Naive thymus-derived CD4-positive, alpha-beta T cell (primary cell): ENCODE data around the gene NCK1. TPM values are rescaled to one million over a fixed set of nuclear protein-coding genes. Genes with fewer than 3 reads are reported as not detected.

Experiments used
- ATAC-seq: fragments of 150-1000 bp; cut with Tn5 transposase; 2 replicates; pipeline ENCODE4 v1.10.0; 2021; ENCODE audit warnings: mild to moderate bottlenecking, moderate library complexity
- CTCF ChIA-PET: fragments of 350-600 bp; sonication (Branson Sonifier 250); formaldehyde crosslinking; loops from one replicate; lab custom pipeline; 2021; ENCODE audit warnings: antibody characterized with exemption; lab: Charles Lee
- POLR2A ChIA-PET: fragments of 350-600 bp; sonication (Branson Sonifier 250); formaldehyde crosslinking; loops from one replicate; lab custom pipeline; 2021; ENCODE audit warnings: antibody characterized with exemption, inconsistent platforms; lab: Charles Lee
- DNase-seq, 9 donors: peaks; one replicate each; pipeline versions ENCODE4 v3.0.0 to v3.0.0-alpha.2; 2020 to 2022; ENCODE audit warnings: mixed read lengths in 1 of 9
- H3K27ac ChIP-seq: one replicate; pipeline ENCODE4 v1.7.0; 2013; ENCODE audit warnings: mild to moderate bottlenecking, low read depth, low read length, moderate library complexity
- H3K27me3 ChIP-seq, 2 donors: one replicate each; pipeline ENCODE4 v1.7.0; 2013; ENCODE audit warnings: low read length in 2 of 2, mild to moderate bottlenecking in 2 of 2, moderate library complexity in 2 of 2; ENCODE audit not compliant: control insufficient read depth in 2 of 2, insufficient read depth in 2 of 2
- H3K36me3 ChIP-seq, 3 experiments: 1 replicate in 2 of 3; 2 replicates in 1 of 3; pipeline ENCODE4 v1.7.0; 2013; ENCODE audit warnings: low read length in 3 of 3, mild to moderate bottlenecking in 3 of 3, moderate library complexity in 1 of 3; ENCODE audit not compliant: insufficient read depth in 3 of 3, control insufficient read depth in 2 of 3
- H3K4me1 ChIP-seq, 2 donors: one replicate each; pipeline ENCODE4 v1.7.0; 2013; ENCODE audit warnings: low read length in 2 of 2, mild to moderate bottlenecking in 2 of 2, moderate library complexity in 1 of 2; ENCODE audit not compliant: control insufficient read depth in 2 of 2, insufficient read depth in 2 of 2
- H3K4me3 ChIP-seq: 2 replicates; pipeline ENCODE4 v1.7.0; 2013; ENCODE audit warnings: mild to moderate bottlenecking, low read length
- H3K9me3 ChIP-seq, 3 experiments: 1 replicate in 2 of 3; 2 replicates in 1 of 3; pipeline ENCODE4 v1.7.0; 2013; ENCODE audit warnings: low read length in 3 of 3; ENCODE audit not compliant: control insufficient read depth in 2 of 3
- H3K27ac Mint-ChIP-seq, 9 donors: one replicate each; pipeline ENCODE4 v1.8.0; 2020 to 2022; ENCODE audit warnings: mixed read lengths in 9 of 9, mild to moderate bottlenecking in 8 of 9, moderate library complexity in 5 of 9, inconsistent platforms in 2 of 9
- H3K27me3 Mint-ChIP-seq, 5 donors: one replicate each; pipeline ENCODE4 v1.8.0; 2021 to 2022; ENCODE audit warnings: mixed read lengths in 5 of 5, mild to moderate bottlenecking in 1 of 5
- H3K36me3 Mint-ChIP-seq, 5 donors: one replicate each; pipeline ENCODE4 v1.8.0; 2020 to 2022; ENCODE audit warnings: mixed read lengths in 5 of 5, mild to moderate bottlenecking in 3 of 5, inconsistent platforms in 1 of 5
- H3K4me1 Mint-ChIP-seq, 7 donors: one replicate each; pipeline ENCODE4 v1.8.0; 2020 to 2022; ENCODE audit warnings: mixed read lengths in 7 of 7, mild to moderate bottlenecking in 3 of 7, inconsistent platforms in 1 of 7
- H3K4me3 Mint-ChIP-seq, 10 donors: one replicate each; pipeline ENCODE4 v1.8.0; 2020 to 2022; ENCODE audit warnings: mild to moderate bottlenecking in 10 of 10, mixed read lengths in 10 of 10, moderate library complexity in 6 of 10, inconsistent platforms in 2 of 10
- H3K9me3 Mint-ChIP-seq, 11 donors: one replicate each; pipeline ENCODE4 v1.8.0; 2020 to 2022; ENCODE audit warnings: mixed read lengths in 11 of 11, mild to moderate bottlenecking in 4 of 11, inconsistent platforms in 1 of 11, moderate library complexity in 1 of 11
- intact Hi-C, 2 donors: fragments of 100-400 bp; cut with micrococcal nuclease; formaldehyde crosslinking; loops; one replicate each; pipeline ENCODE4 v1.15.1; 2023
- polyA plus RNA-seq, 2 donors: library from polyadenylated mRNA; unstranded; fragments of 300-500 nt; fragmentation: Illumina TruSeq; gene quantifications; one replicate each; pipeline ENCODE4 v1.2.3, GENCODE V29; 2021
- total RNA-seq, 6 experiments: library from RNA in 5 of 6; stranded (reverse) in 5 of 6; gene quantifications; 1 replicate in 5 of 6; 2 replicates in 1 of 6; pipeline ENCODE4 v1.2.3 and lab custom pipeline; 2021 to 2026

Gene NCK1
- total and polyA plus RNA-seq, 7 experiments from 2014 or later, result 39.1 to 59.6 (median 47.3) TPM

DNA sequence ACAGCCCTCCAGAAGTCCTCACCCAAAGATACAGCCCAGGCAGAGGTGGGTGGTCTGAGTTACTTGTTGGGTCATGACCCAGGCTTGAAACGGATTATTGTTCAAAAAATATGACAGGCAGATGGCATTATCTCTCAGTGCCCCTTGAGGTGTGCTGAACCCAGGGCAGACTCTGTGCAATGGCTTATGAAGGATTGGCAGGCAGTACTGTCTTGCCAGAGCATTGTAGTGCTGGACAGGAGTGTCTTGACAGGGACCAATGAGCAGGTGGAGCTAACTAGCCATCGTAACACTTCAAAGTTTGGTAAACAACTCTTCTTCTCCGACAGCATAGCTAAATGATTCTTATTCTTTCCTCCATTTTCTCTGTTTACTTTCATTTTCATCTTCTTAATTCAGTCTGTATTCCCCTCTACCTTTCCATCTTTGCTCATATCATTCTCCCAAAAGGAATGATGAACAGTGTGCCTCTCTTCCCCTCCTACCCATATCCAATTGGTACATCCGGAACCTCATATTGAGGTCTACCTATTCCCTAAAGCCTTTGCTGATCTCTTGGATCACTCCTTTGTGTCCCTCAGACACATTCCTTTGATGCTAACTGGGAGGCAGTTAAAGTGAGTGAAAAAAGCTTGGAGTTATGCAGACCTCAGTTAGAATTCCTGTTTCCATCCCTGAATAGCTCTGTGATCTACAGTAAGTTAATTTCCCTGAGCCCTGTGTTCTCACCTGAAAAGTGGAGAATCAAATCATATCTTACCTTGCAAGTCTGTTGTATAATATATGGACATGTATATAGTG, 93.2 kb downstream of the NCK1 start:
- no peak for ATAC-seq
- H3K27ac Mint-ChIP-seq, result peak overlapping the region in 7 of 9 donors; percentile 0 to 71 (median 31)
- Histone ChIP-seq H3K27ac (no peak overlapping the region), H3K4me3 (no peak overlapping the region), H3K9me3 (no peaks in the 10 kb centered on the region), H3K36me3 (no peaks in the 10 kb centered on the region), H3K27me3 (no peaks in the 10 kb centered on the region), H3K4me1 (no peaks in the 10 kb centered on the region)
- no peak for DNase-seq
- H3K4me1 Mint-ChIP-seq, result peaks cover 9 to 30% (median 16%) of the 10 kb centered on the region in 7 donors
- intact Hi-C loops, result no loop called here
- POLR2A ChIA-PET, result no interaction called here
- H3K27me3 Mint-ChIP-seq, result no peaks in the 10 kb centered on the region
- H3K36me3 Mint-ChIP-seq, result peaks cover 0 to 6% (median 0%) of the 10 kb centered on the region in 5 donors
- CTCF ChIA-PET, result no interaction called here
- H3K4me3 Mint-ChIP-seq, result peak overlapping the region in 2 of 10 donors; percentile 7 to 49
- H3K9me3 Mint-ChIP-seq, result peaks cover 0 to 3% (median 0%) of the 10 kb centered on the region in 11 donors

- POLR2A ChIA-PET, result no interaction called here
Measured at GRCh38 chr3:136955813-136956212, 93.8 kb downstream of the NCK1 start.

DNA sequence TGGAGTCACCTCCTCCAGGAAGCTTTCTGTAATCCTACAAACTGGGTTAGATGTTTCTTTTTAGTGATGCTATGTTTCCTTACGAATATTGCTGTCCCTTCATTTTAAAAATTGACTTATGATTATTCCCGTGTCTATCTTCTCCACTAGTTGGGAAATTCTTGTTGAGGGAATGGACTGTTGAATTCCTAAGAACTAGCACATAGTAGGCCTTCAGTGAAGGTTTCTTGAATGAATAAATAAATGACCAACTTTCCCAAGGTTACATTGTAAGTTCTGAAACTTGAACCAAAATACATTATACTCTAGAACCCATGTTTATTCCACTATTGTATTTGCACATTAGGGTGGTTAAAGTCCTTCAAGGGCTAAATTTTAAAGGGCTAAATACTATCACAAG, 95.0 kb downstream of the NCK1 start:
- Histone ChIP-seq H3K27me3 (no peaks in the 10 kb centered on the region), H3K9me3 (no peaks in the 10 kb centered on the region), H3K36me3 (no peaks in the 10 kb centered on the region), H3K4me1 (no peaks in the 10 kb centered on the region), H3K27ac (no peak overlapping the region), H3K4me3 (no peak overlapping the region)
- intact Hi-C loops, result no loop called here
- Mint-ChIP-seq H3K27me3 (no peaks in the 10 kb centered on the region), H3K4me3 (no peak overlapping the region), H3K9me3 (peaks cover 0 to 3% (median 0%) of the 10 kb centered on the region in 11 donors), H3K36me3 (peaks cover 0 to 10% (median 0%) of the 10 kb centered on the region in 5 donors), H3K27ac (no peak overlapping the region), H3K4me1 (peaks cover 9 to 30% (median 16%) of the 10 kb centered on the region in 7 donors)
- ChIA-PET CTCF (interaction anchor here (0.6 to 1.1 kb wide), 2 partner anchors 57 to 1680 kb away, joined by 3 to 5 read pairs; no protein-coding TSS in a partner anchor), POLR2A (no interaction called here)
- no peak for DNase-seq
- no peak for ATAC-seq

More at GRCh38 chr3:136955813-136956212, 93.8 kb downstream of the NCK1 start:
- Mint-ChIP-seq H3K9me3 (peaks cover 0 to 3% (median 0%) of the 10 kb centered on the region in 11 donors), H3K4me3 (no peak overlapping the region), H3K4me1 (peaks cover 9 to 30% (median 16%) of the 10 kb centered on the region in 7 donors), H3K36me3 (peaks cover 0 to 10% (median 0%) of the 10 kb centered on the region in 5 donors), H3K27me3 (no peaks in the 10 kb centered on the region), H3K27ac (peak overlapping the region in 6 of 9 donors; percentile 0 to 59 (median 18))
- CTCF ChIA-PET, result no interaction called here
- Histone ChIP-seq H3K4me1 (no peaks in the 10 kb centered on the region), H3K36me3 (no peaks in the 10 kb centered on the region), H3K27me3 (no peaks in the 10 kb centered on the region), H3K27ac (no peak overlapping the region), H3K4me3 (no peak overlapping the region), H3K9me3 (no peaks in the 10 kb centered on the region)
- no peak for ATAC-seq
- intact Hi-C loops, result no loop called here
- DNase-seq, result no peak

GRCh38 chr3:136957751-136958288, 95.8 kb downstream of the NCK1 start, which contains the start of gene IL20RB:
Gene IL20RB, plus strand, starts transcription at chr3:136957983. Its CDS starts 131 bp downstream, at chr3:136958114.
- Mint-ChIP-seq H3K27ac (peak within 1 kb of the TSS in 2 of 9 donors; percentile 8 to 23), H3K27me3 (no peaks in the 10 kb centered on the region), H3K36me3 (peaks cover 0 to 10% (median 0%) of the 10 kb centered on the region in 5 donors), H3K4me1 (peaks cover 9 to 25% (median 16%) of the 10 kb centered on the region in 7 donors), H3K4me3 (no peak within 1 kb of the TSS), H3K9me3 (peaks cover 0 to 3% (median 0%) of the 10 kb centered on the region in 11 donors)
- ChIA-PET CTCF (interaction anchor here (1.1 kb wide), 1 partner anchor 56 kb away, joined by 5 read pairs; no protein-coding TSS in a partner anchor), POLR2A (interaction anchor here (0.6 kb wide), 1 partner anchor 40 kb away, joined by 3 read pairs; no protein-coding TSS in a partner anchor)
- H3K27ac ChIP-seq, result no peak within 1 kb of the TSS
- H3K36me3 ChIP-seq, result no peaks in the 10 kb centered on the region
- H3K4me3 ChIP-seq, result no peak within 1 kb of the TSS
- intact Hi-C loops, result no loop called here
- H3K9me3 ChIP-seq, result no peaks in the 10 kb centered on the region
- ATAC-seq (no peak), DNase-seq (no peak)
- H3K27me3 ChIP-seq, result no peaks in the 10 kb centered on the region
- H3K4me1 ChIP-seq, result no peaks in the 10 kb centered on the region

DNA sequence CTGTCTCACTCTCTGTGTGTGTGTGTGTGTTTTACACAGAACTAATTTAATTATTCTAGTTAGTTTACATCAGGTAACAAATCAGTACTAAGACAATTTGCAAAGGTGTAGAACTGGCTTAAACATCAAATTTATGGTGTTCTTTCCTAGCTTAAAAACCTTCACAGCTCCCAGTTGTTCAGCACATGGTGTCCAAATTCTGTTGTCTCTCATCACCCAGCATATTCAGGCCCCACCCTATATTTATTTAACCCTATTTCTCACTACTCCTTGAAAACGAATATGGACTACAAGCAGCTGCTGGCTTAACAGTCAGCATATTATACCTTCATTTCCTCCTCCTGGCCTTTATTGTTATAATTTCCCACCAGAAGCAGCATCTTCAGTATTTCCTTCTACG, 96.9 kb downstream of the NCK1 start:
- Mint-ChIP-seq H3K4me1 (peaks cover 4 to 23% (median 16%) of the 10 kb centered on the region in 7 donors), H3K27ac (peak overlapping the region in 3 of 9 donors; percentile 23 to 64 (median 59)), H3K36me3 (peaks cover 0 to 10% (median 0%) of the 10 kb centered on the region in 5 donors), H3K4me3 (no peak overlapping the region), H3K27me3 (no peaks in the 10 kb centered on the region), H3K9me3 (peaks cover 0 to 4% (median 0%) of the 10 kb centered on the region in 11 donors)
- Histone ChIP-seq H3K4me3 (no peak overlapping the region), H3K27me3 (no peaks in the 10 kb centered on the region), H3K4me1 (no peaks in the 10 kb centered on the region), H3K27ac (no peak overlapping the region), H3K36me3 (no peaks in the 10 kb centered on the region), H3K9me3 (no peaks in the 10 kb centered on the region)
- CTCF ChIA-PET, result no interaction called here
- ATAC-seq (no peak), DNase-seq (no peak)
- intact Hi-C loops, result no loop called here
- POLR2A ChIA-PET, result no interaction called here

- peak overlapping the region in 2 of 9 donors; percentile 21 to 43 for H3K27ac Mint-ChIP-seq
- CTCF ChIA-PET, result no interaction called here
- POLR2A ChIA-PET, result no interaction called here
Measured at GRCh38 chr3:136959599-136959998, 97.6 kb downstream of the NCK1 start.

More at GRCh38 chr3:136959599-136959998, 97.6 kb downstream of the NCK1 start:
- no peak overlapping the region for H3K4me3 ChIP-seq
- H3K27ac ChIP-seq, result no peak overlapping the region
- H3K9me3 ChIP-seq, result no peaks in the 10 kb centered on the region
- intact Hi-C loops, result no loop called here
- H3K36me3 ChIP-seq, result no peaks in the 10 kb centered on the region
- H3K27me3 Mint-ChIP-seq, result no peaks in the 10 kb centered on the region
- H3K36me3 Mint-ChIP-seq, result peaks cover 0 to 10% (median 0%) of the 10 kb centered on the region in 5 donors
- no peak overlapping the region for H3K4me3 Mint-ChIP-seq
- H3K4me1 Mint-ChIP-seq, result peaks cover 4 to 18% (median 11%) of the 10 kb centered on the region in 7 donors
- no peaks in the 10 kb centered on the region for H3K4me1 ChIP-seq
- H3K27me3 ChIP-seq, result no peaks in the 10 kb centered on the region
- ATAC-seq, result no peak
- peaks cover 0 to 4% (median 0%) of the 10 kb centered on the region in 11 donors for H3K9me3 Mint-ChIP-seq
- no peak for DNase-seq
